ENCODE measurements around the gene ACAD9.

DNA sequence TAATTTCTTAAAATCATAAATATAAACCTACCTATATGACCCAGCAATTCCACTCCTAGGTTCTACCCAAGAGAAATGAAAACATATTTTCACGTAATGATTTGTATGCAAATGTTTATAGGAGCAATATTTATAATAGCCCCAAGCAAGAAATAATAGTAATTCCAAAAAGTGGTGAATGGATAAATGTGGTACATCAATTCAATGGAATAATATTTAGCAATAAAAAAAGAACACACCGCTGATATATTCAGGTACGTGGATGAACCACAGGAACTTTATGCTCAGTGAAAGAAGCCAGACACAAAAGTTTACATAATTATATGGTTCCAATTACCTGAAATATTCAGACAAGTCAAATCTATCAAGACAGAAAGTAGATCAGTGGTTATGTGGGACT lies 49.9 kb downstream of the ACAD9 start:
- TF ChIP-seq ZNF384 (IDR thresholded peaks at IDR 0.05) (no peak), SP1 (IDR thresholded peaks at IDR 0.05) (no peak), SUZ12 (IDR thresholded peaks at IDR 0.05) (no peak), BHLHE40 (IDR thresholded peaks at IDR 0.05; ENCODE audit: borderline replicate concordance) (no peak), NFRKB (IDR thresholded peaks at IDR 0.05) (no peak), FOXA1 (IDR thresholded peaks at IDR 0.05) (no peak), CTBP1 (IDR thresholded peaks at IDR 0.05; ENCODE audit: borderline replicate concordance) (no peak)
- TF ChIP-seq, protein P1, sequence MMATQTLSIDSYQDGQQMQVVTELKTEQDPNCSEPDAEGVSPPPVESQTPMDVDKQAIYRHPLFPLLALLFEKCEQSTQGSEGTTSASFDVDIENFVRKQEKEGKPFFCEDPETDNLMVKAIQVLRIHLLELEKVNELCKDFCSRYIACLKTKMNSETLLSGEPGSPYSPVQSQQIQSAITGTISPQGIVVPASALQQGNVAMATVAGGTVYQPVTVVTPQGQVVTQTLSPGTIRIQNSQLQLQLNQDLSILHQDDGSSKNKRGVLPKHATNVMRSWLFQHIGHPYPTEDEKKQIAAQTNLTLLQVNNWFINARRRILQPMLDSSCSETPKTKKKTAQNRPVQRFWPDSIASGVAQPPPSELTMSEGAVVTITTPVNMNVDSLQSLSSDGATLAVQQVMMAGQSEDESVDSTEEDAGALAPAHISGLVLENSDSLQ (IDR thresholded peaks at IDR 0.05): no peak
